HEK293 (cell line): Measurements from ENCODE around the gene AXIN1.

Experiments used
- CTCF ChIP-seq: fragments of 450-650 bp; formaldehyde crosslinking; IDR thresholded peaks from 2 replicates; pipeline ENCODE4 v1.5.1; 2016; ENCODE audit warnings: missing biosample characterization, missing genetic modification characterization
- SALL2 ChIP-seq: fragments of 450-650 bp; formaldehyde crosslinking; IDR thresholded peaks from 2 replicates; pipeline ENCODE4 v1.5.0; 2017; ENCODE audit warnings: missing biosample characterization, mild to moderate bottlenecking, missing genetic modification characterization, borderline replicate concordance
- ZBTB10 ChIP-seq: fragments of 450-650 bp; formaldehyde crosslinking; IDR thresholded peaks from 2 replicates; pipeline ENCODE4 v1.5.1; 2016; ENCODE audit warnings: missing biosample characterization, missing genetic modification characterization
- ZBTB11 ChIP-seq: fragments of 450-650 bp; formaldehyde crosslinking; conservative IDR thresholded peaks from 2 replicates; pipeline ENCODE4 v1.5.1; 2016; ENCODE audit warnings: low read depth, missing biosample characterization, missing genetic modification characterization
- ZBTB26 ChIP-seq: fragments of 450-650 bp; formaldehyde crosslinking; optimal IDR thresholded peaks from 2 replicates; pipeline ENCODE3; 2016; ENCODE audit warnings: missing biosample characterization, mild to moderate bottlenecking, missing genetic modification characterization
- ZFP3 ChIP-seq: fragments of 450-650 bp; formaldehyde crosslinking; IDR thresholded peaks from 2 replicates; pipeline ENCODE4 v1.5.1; 2016; ENCODE audit warnings: low read depth, missing biosample characterization, missing genetic modification characterization
- ZNF121 ChIP-seq: fragments of 450-650 bp; formaldehyde crosslinking; IDR thresholded peaks from 2 replicates; pipeline ENCODE4 v1.5.1; 2016; ENCODE audit warnings: missing biosample characterization, missing genetic modification characterization
- ZNF155 ChIP-seq: fragments of 450-650 bp; formaldehyde crosslinking; IDR thresholded peaks from 2 replicates; pipeline ENCODE4 v1.5.1; 2016; ENCODE audit warnings: missing biosample characterization, missing genetic modification characterization
- ZNF785 ChIP-seq: fragments of 450-650 bp; formaldehyde crosslinking; IDR thresholded peaks from 2 replicates; pipeline ENCODE4 v1.5.1; 2016; ENCODE audit warnings: missing biosample characterization, missing genetic modification characterization
- ZSCAN18 ChIP-seq: fragments of 450-650 bp; formaldehyde crosslinking; IDR thresholded peaks from 2 replicates; pipeline ENCODE4 v1.5.1; 2016; ENCODE audit warnings: missing biosample characterization, missing genetic modification characterization

GRCh38 chr16:269061-269796 lies 83.3 kb downstream of the AXIN1 start:
- TF ChIP-seq SALL2 (tag by site-specific recombination) (no peak), ZNF121 (tag by site-specific recombination) (no peak), ZNF155 (no peak), ZNF785 (tag by site-specific recombination) (no peak), ZBTB26 (no peak), ZBTB11 (no peak), CTCF (tag by site-specific recombination) (no peak), ZFP3 (tag by site-specific recombination) (no peak), ZSCAN18 (no peak), ZBTB10 (tag by site-specific recombination) (no peak)
